GM23338 (cell line): Measurements from ENCODE around the gene SYT13. TPM values are rescaled to one million over a fixed set of nuclear protein-coding genes. Genes with fewer than 3 reads are reported as not detected.

Experiments
- ATAC-seq: fragments of 200-7000 bp; cut with Tn5 transposase; 3 replicates; pipeline ENCODE4 v1.9.1; 2020
- DNase-seq: peaks from one replicate; pipeline ENCODE4 v3.0.0-alpha.2; 2015; ENCODE audit warnings: low spot score
- H2AFZ ChIP-seq: fragments of 200-600 bp; sonication (generic); 2 replicates; pipeline ENCODE4 v1.8.0; 2016; ENCODE audit warnings: antibody characterized with exemption, mild to moderate bottlenecking, moderate library complexity
- H3F3A ChIP-seq: fragments of 200-600 bp; sonication (generic); replicated peaks from 2 replicates; pipeline ENCODE4 v1.8.0; 2017; ENCODE audit warnings: antibody characterized with exemption, mixed run types, low read depth
- H3K27ac ChIP-seq: fragments of 200-600 bp; sonication (generic); 2 replicates; pipeline ENCODE4 v1.6.1; 2016; ENCODE audit warnings: low read depth
- H3K27me3 ChIP-seq: fragments of 200-600 bp; sonication (generic); 2 replicates; pipeline ENCODE4 v1.8.0; 2016; ENCODE audit warnings: mild to moderate bottlenecking, mixed run types, moderate library complexity; ENCODE audit not compliant: insufficient read depth
- H3K36me3 ChIP-seq: fragments of 200-600 bp; sonication (generic); 2 replicates; pipeline ENCODE4 v1.8.0; 2016; ENCODE audit warnings: mild to moderate bottlenecking; ENCODE audit not compliant: insufficient read depth
- H3K4me1 ChIP-seq: fragments of 200-600 bp; sonication (generic); 2 replicates; pipeline ENCODE4 v1.8.0; 2016; ENCODE audit warnings: mild to moderate bottlenecking, moderate library complexity; ENCODE audit not compliant: insufficient read depth
- H3K4me2 ChIP-seq: fragments of 200-600 bp; sonication (generic); 2 replicates; pipeline ENCODE4 v1.7.1; 2017; ENCODE audit warnings: mixed run types
- H3K4me3 ChIP-seq: fragments of 200-600 bp; sonication (generic); 2 replicates; pipeline ENCODE4 v1.6.1; 2016; ENCODE audit warnings: mixed run types
- H3K79me2 ChIP-seq: fragments of 200-600 bp; sonication (generic); replicated peaks from 2 replicates; pipeline ENCODE4 v1.8.0; 2017; ENCODE audit warnings: mild to moderate bottlenecking; ENCODE audit not compliant: insufficient read depth
- H3K9me2 ChIP-seq: fragments of 200-600 bp; sonication (generic); 2 replicates; pipeline ENCODE4 v1.8.0; 2017; ENCODE audit not compliant: insufficient read depth
- H4K20me1 ChIP-seq: fragments of 200-600 bp; sonication (generic); replicated peaks from 2 replicates; pipeline ENCODE4 v1.8.0; 2017; ENCODE audit warnings: mild to moderate bottlenecking; ENCODE audit not compliant: insufficient read depth
- H3K27ac Mint-ChIP-seq: 2 replicates; pipeline ENCODE4 v1.8.0; 2020; ENCODE audit warnings: inconsistent platforms, mild to moderate bottlenecking, moderate library complexity, mixed read lengths
- H3K27me3 Mint-ChIP-seq: 3 replicates; pipeline ENCODE4 v1.8.0; 2022; ENCODE audit warnings: low read depth, mild to moderate bottlenecking, moderate library complexity, mixed read lengths, inconsistent platforms; ENCODE audit not compliant: insufficient read depth, poor library complexity
- H3K36me3 Mint-ChIP-seq: 3 replicates; pipeline ENCODE4 v1.8.0; 2021; ENCODE audit warnings: low read depth, mild to moderate bottlenecking, inconsistent platforms, moderate library complexity, mixed read lengths
- H3K4me1 Mint-ChIP-seq: 3 replicates; pipeline ENCODE4 v1.8.0; 2020; ENCODE audit warnings: mild to moderate bottlenecking, inconsistent platforms, mixed read lengths
- H3K4me3 Mint-ChIP-seq: 3 replicates; pipeline ENCODE4 v1.8.0; 2021; ENCODE audit warnings: moderate library complexity, mild to moderate bottlenecking, inconsistent platforms, mixed read lengths
- H3K9me3 Mint-ChIP-seq: 3 replicates; pipeline ENCODE4 v1.8.0; 2020; ENCODE audit warnings: moderate library complexity, mild to moderate bottlenecking, inconsistent platforms, mixed read lengths
- EZH2 ChIP-seq: fragments of 200-600 bp; sonication (generic); IDR thresholded peaks from one replicate; pipeline ENCODE4 v1.8.0; 2017; ENCODE audit warnings: antibody characterized with exemption, mild to moderate bottlenecking, low read depth; ENCODE audit not compliant: unreplicated experiment
- EZH2phosphoT487 ChIP-seq: fragments of 200-600 bp; sonication (generic); IDR thresholded peaks from one replicate; pipeline ENCODE4 v1.8.1; 2018; ENCODE audit warnings: antibody characterized with exemption; ENCODE audit not compliant: unreplicated experiment
- NANOG ChIP-seq: IDR thresholded peaks from 2 replicates; pipeline ENCODE4 v1.6.1; 2016; ENCODE audit warnings: antibody characterized with exemption, borderline replicate concordance
- ZNF462 ChIP-seq: fragments of 250-450 bp; sonication (Bioruptor Pico); IDR thresholded peaks from 2 replicates; pipeline ENCODE4 v1.5.0; 2020; ENCODE audit warnings: mild to moderate bottlenecking, moderate library complexity
- polyA plus RNA-seq: library from polyadenylated mRNA; unstranded; fragments of >200 nt; fragmentation: Nextera tagmentation; extraction: Ambion mirVana; gene quantifications from 2 replicates; pipeline ENCODE4 v1.2.1, GENCODE V29; 2016
- total RNA-seq: library from RNA; depleted of rRNA; stranded (reverse); fragments of >200 nt; shearing (Covaris generic); gene quantifications from 2 replicates; pipeline ENCODE4 v1.2.3, GENCODE V29; 2014

Gene SYT13
- total and polyA plus RNA-seq, 2 experiments from 2014 or later, result 3.4 to 16.3 TPM

DNA sequence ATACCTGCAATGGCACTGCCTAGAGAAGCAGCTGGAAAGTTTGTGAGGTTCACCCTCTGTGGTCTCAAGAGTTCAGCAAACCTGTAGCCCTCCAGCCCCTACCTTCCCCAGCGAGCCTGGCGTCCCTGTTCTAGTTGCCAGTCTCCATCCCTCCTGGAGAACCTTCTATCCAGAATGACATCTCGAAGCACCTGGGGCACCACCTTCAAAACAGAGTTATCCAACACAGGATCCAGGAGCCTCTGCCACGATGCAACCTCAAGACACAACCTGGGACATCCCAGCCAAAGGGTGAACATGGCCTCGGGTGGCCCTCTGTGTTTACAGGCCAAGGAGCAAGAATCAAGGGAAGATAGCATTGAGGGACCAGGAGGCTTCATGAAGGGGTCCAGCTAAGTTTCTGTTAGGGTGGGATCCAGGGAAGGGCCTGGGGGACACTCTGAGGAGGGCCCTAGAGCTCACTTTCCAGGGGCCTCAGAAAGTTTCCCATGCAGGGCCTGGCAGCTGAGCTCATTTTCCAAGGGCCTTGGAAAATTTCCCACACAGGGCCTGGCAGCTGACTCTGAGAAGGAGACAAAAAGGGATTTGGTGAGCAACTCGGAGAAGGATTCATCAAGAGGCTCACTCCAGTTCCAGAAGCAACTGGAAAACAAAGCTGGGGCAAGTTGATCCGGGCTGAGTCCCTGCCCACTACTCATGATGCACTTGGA is 36.9 kb upstream of the SYT13 start (continued):
- TF ChIP-seq ZNF462 (CRISPR knock-in tag) (no peak), EZH2 (no peak), EZH2phosphoT487 (no peak), NANOG (no peak)

GRCh38 chr11:45322111-45322705 is 36.1 kb upstream of the SYT13 start:
- no peaks in the 10 kb centered on the region; the same call in 2 of the 3 replicates for H3K36me3 Mint-ChIP-seq
- H3K4me3 Mint-ChIP-seq, result no peak overlapping the region
- TF ChIP-seq EZH2 (no peak), NANOG (no peak)
- Histone ChIP-seq H3K79me2 (no peaks in the 10 kb centered on the region), H4K20me1 (no peaks in the 10 kb centered on the region), H3K27me3 (no peaks in the 10 kb centered on the region), H3K36me3 (no peaks in the 10 kb centered on the region), H3K4me2 (no peak overlapping the region), H3K9me2 (no peaks in the 10 kb centered on the region; the same call in 1 of the 2 replicates), H3K4me1 (no peaks in the 10 kb centered on the region), H3F3A (no peaks in the 10 kb centered on the region), H3K27ac (no peak overlapping the region), H3K4me3 (no peak overlapping the region), H2AFZ (no peak overlapping the region)
- DNase-seq (no peak), ATAC-seq (no peak)
- H3K27ac Mint-ChIP-seq, result no peak overlapping the region
- H3K9me3 Mint-ChIP-seq, result peaks cover 5% of the 10 kb centered on the region; the same call in 1 of the 3 replicates
- peaks cover 6% of the 10 kb centered on the region for H3K27me3 Mint-ChIP-seq
- no peaks in the 10 kb centered on the region for H3K4me1 Mint-ChIP-seq
